ENCODE measurements around the gene MRPL55.

GRCh38 chr1:228150461-228151179 is 41.5 kb upstream of the MRPL55 start:
- TF ChIP-seq, protein P1, sequence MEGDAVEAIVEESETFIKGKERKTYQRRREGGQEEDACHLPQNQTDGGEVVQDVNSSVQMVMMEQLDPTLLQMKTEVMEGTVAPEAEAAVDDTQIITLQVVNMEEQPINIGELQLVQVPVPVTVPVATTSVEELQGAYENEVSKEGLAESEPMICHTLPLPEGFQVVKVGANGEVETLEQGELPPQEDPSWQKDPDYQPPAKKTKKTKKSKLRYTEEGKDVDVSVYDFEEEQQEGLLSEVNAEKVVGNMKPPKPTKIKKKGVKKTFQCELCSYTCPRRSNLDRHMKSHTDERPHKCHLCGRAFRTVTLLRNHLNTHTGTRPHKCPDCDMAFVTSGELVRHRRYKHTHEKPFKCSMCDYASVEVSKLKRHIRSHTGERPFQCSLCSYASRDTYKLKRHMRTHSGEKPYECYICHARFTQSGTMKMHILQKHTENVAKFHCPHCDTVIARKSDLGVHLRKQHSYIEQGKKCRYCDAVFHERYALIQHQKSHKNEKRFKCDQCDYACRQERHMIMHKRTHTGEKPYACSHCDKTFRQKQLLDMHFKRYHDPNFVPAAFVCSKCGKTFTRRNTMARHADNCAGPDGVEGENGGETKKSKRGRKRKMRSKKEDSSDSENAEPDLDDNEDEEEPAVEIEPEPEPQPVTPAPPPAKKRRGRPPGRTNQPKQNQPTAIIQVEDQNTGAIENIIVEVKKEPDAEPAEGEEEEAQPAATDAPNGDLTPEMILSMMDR (IDR thresholded peaks at IDR 0.05): no peak
- TF ChIP-seq POLR2AphosphoS5 (IDR thresholded peaks at IDR 0.05): no peak

All from prostate gland (tissue), 2 donors.